GM19238 (cell line): ENCODE results near the gene ZNF180.
"Not testable (repeated sequence)": the region's sequence is repeated elsewhere in the genome, so short reads cannot be mapped to it uniquely, and the experiment has no call there.

Experiments
- DNase-seq: peaks from one replicate; pipeline ENCODE4 v3.0.0; 2011; ENCODE audit warnings: low spot score; ENCODE audit not compliant: insufficient read length

The ZNF180 gene

DNA sequence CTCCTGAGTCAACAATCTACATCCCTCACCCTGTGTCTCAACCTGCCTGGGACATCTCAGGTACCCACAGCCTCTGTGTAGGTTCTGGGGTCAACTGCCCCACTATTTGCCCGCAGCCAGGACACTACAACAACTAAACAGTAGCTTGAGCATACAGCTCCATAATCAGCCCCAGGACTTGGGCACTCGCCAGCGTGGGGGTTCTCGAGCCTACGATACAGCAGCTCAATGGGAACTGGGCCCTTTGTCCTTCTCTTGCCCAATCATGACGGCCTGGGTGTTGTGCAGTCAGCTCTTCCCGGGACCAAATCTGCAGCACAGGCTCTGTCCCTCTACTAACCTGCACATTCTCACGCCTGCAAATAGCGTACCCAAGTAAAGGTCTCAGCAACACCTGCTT, 1.3 kb downstream of the ZNF180 start:
- DNase-seq = no peak

DNA sequence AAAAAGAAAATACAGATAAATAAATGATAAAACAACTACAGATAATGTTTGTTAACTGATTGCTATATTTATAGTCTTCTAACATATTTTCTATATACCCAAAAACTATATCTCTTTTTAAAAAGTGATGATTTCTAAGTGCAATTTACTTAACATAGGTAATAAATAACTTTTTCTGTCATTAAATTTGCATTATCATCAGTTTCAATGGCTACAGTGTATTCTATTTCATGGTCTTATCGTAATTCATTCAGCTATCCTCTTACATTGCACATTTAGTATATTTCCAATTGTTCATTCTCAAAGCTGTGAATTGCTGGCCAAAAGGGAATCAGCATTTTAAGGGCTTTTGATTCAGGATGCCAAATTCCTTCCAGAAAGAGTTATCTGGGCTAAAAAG, 3.6 kb downstream of the ZNF180 start:
- no peak for DNase-seq

DNA sequence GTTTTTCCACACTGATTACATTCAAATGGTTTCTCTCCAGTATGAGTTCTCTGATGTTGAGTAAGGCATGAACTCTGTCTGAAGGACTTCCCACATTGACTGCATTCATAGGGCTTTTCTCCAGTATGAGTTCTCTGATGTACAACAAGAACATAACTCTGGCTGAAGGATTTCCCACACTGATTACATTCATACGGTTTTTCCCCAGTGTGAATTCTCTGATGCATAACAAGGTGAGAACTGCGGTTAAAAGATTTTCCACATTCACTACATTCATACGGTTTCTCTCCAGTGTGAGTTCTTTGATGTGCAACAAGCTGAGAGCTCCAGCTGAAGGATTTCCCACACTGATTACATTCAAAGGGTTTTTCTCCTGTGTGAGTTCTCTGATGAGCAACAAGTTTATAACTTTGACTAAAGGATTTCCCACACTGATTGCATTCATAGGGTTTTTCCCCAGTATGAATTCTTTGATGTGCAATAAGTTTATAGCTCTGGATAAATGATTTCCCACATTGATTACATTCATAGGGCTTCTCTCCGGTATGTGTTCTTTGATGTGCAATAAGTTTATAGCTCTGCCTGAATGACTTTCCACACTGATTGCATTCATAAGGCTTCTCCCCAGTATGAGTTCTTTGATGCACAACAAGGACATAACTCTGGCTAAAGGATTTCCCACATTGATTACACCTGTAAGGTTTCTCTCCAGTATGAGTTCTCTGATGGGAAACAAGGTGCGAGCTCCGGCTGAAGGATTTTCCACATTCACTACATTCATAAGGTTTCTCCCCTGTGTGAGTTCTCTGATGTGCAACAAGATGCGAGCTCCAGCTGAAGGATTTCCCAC, 23.5 kb downstream of the ZNF180 start:
- DNase-seq = no peak

DNA sequence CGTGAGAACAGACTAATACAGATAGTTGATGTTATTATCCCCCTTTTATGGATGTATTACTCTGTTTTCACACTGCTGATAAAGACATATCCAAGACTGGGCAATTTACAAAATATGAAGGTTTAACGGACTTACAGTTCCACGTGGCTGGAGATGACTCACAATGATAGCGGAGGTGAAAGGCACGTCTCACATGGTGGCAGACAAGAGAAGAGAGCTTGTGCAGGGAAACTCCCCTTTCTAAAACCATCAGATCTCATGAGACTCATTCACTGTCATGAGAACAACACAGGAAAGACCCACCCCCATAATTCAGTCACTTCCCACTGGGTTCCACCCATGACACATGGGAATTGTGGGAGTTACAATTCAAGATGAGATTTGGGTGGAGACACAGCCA, 31.6 kb downstream of the ZNF180 start:
- not testable (repeated sequence) for DNase-seq

DNA sequence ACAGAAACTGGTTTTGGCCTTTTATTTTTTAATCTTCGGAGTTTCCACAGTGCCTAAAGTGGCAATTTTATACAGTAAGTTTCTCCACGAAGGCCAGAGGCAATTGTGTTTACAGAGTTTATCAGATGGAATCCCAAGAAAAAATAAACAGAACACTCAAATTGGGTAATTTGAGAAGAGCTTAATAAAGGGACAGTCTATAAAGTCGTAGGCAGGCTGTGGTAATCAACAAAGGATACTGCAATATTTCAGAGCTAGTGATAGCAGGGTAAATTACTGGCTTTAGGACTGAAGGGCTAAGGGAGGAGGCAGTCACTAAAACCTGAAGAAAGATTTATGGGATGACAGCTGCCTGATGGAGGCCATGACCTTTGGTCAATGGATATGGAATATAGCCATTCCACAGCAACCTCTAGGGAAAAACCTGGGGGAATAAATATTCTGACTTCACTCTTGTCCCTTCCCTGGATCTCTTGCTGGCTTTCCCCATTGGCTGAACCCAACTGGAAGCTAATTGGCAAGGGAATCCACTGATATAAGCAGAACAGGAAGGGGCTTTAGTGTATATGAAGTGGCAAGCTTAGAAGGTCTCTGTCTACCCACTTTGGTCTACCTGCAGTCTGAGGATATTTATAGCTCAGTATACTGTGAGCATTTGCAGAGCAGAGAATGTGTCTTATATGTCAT, 37.6 kb downstream of the ZNF180 start:
- not testable (repeated sequence) for DNase-seq

DNA sequence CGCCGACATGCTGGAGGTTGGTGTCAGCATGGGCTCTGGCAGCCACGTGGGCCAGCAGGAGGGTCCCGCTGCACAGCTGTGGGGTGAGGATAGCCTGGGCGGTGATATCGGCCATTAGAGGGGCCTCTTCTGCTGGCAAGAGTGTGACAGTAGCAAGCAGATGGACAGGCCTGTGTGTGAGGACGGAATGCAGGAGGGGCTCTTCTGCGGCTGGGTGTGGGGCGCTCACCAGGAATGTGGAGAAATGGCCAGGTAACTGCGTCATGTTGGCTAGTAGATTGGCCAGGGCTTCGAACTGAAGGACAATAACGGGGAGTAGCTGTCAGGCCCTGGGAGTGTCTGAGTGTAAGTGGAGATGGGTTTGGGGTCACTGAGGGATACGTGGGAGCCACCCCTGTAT, 44.3 kb downstream of the ZNF180 start:
- not testable (repeated sequence) for DNase-seq

DNA sequence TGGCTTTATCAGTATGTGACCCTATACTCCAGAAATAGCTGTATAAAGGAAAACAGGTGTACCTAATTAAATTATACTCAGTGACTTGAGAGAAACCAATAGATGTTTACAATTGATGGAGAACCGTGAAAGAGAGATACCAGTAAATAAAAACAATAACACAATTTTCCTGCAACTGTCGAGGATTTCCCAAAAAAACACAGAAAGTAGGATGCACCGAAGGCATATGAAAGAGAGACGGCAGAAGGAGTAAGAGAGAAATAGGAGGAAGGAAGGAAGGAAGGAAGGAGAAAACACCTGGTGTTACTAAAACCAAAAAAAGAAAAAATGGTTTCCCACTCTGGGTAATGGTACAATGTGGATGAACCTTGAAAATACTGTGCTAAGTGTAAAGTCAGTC, 45.2 kb downstream of the ZNF180 start:
- no peak for DNase-seq

DNA sequence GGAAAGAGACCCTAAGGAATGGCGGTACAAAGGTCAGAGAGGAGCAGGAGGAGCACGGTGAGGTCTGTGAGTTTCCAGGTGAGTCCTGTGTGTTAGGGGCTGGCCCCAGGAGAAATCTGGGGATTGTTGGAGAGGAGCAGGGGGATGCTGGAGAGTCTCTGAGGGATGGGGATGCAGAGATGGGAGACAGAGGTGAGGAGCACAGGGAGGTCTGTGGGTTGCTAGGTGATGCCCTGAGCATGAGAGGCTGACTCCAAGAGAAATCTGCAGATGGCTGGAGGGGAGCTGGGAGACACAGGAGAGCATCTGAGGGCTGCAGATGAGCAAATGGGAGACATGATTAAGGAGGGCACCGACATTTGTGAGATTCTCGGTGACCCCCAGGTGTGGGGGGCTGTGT, 48.0 kb downstream of the ZNF180 start:
- DNase-seq = no peak

DNA sequence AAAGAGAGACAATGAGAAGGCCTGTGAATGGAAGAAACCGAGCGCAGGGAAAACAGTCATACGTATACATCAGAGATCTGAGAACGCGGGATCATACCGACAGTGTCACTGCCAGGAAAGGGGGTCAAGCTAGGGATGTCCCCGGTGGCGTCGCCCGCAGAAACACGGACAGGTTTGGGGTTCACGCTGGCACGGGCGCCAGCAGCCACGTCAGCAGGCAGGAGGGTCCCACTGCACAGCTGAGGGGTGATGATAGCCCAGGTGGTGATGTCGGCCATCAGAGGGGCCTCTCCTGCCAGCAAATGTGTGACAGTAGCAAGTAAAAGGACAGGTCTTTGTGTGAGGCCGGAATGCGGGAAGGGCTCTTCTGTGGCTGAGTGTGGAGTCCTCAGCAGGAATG, 48.6 kb downstream of the ZNF180 start:
- no peak for DNase-seq

DNA sequence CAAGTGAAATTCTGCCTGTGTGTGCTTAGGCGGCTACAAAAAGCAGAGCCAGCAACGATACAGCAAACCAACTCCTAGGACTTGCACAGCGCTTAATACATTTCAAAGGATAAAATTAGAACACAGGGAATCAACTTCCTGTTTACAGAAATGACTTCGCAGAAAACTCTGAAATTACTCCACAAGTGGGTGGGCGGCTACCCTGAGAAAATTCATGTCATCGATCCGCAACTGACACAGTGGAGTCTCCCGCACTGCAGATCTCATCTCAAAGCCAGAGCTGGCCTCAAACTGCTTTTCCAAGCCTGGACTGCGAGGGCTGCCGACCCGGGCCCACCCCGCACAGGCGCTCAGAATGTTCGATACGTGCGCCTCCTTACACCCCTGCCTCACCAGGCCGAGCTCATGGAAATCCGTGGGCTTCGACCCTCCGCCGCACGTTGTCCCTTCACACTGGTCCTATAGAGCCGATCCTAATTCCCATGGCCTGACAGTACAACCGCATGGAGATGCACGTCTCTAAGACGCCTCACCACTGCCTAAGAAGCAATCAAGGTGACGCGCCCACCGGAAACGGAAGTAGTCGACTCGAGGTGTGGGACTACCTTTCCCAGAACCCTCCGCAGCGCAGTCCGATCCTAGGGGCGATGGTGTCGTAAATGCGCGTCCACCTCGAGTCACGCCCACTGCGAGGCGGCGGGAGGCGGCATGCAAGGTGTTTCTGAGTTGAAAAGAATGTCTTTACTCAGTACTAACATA, 52.2 kb downstream of the ZNF180 start, which contains the start of gene ZNF229:
Gene ZNF229, minus strand, starts transcription at position 557 of the 759 bp plus-strand sequence. CDS start 5,625 bp downstream, outside the sequence.
- peak; percentile 51 for DNase-seq

DNA sequence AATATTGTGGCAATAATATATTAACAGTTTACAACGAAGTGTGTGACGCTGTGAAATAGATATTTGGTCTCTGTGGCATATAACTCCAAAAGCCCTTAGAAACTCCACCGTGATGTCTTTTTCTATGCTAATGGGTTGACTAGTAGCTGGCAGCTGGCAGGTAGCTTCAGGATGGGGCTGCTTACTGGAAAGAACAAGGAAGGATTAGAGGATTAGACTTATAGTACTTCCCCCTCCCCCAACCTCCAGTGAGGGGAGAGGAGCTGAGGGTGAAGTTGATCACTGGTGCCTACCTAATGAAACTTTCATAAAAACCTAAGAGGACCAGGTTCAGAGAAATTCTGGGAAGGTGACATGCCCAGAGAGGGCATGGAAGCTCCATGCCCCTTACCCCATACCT, 61.9 kb downstream of the ZNF180 start:
- DNase-seq = no peak

DNA sequence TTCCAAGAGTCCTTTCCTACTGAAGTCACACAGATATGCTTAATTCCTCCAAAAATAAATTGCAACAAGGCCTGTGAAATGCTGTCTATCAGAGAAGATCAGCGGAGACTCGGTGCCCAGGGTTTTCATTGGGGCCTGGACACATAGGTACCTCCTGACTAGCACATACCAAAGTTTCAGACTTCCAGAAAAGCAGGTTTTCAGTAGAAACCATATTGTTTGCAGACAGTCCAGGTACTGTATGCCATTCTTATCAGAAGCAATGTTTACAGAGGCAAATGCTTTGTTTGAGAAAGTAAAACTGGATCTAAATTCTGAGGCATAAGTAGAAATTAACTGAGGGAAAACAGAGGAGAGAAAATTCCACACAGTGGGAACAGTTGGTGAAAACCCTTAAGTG, 64.9 kb downstream of the ZNF180 start:
- DNase-seq = no peak

DNA sequence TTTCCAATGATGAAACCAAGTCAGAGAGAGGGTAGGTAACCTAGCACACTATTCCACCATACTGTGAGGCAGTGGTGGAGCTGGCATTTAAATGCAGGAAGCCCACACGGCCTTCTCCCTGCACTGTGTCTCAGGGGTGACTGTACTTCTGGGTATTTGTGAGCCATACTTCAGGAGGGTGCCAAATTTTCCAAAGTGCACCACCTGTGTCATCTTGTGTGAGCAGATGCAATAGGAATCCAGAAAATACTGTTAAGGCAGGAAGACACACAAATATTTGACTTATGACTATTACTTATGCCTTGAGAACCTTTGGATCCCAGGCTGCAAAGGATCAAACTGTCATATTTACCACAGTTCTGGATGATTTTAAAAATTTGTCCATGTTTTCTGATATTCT, 69.4 kb downstream of the ZNF180 start:
- DNase-seq = no peak
